Measurements from ENCODE around the gene MANEAL.

MANEAL gene, protein sequence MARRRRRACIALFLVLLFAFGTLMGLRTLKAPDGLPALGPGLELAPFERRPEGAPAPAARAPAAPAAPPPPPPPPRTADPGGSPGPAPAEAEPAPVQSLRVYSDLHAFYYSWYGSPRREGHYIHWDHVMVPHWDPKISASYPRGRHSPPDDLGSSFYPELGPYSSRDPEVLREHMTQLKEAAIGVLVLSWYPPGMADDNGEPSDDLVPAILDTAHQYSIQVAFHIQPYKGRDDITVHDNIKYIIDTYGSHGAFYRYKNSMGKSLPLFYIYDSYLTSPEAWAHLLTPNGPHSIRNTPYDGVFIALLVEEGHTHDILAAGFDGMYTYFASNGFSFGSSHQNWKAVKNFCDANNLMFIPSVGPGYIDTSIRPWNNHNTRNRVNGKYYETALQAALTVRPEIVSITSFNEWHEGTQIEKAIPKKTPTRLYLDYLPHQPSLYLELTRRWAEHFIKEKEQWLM

DNA sequence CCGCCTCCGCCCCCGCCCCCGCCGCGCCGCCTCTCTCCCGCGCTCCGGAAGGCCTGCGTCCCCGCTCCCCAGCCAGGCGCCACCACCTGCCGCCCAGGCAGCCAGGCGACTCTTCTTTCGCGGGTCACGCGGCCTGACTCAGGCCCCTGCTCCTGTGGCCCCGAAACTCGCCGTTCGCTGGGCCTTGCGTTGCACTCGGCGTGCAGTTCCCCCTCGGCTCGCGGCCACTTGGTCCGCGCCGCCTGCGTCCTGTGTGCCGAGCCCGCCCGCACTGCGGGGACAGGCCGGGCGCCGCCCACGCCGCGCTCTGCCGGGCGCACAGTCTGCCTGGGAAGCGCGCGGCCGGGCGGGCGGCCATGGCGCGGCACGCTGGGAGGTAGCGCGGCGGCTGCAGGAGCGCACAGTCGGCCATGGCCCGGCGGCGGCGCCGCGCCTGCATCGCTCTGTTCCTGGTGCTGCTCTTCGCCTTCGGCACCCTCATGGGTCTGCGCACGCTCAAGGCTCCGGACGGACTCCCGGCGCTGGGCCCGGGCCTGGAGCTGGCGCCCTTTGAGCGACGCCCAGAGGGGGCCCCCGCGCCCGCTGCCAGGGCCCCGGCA lies at the start of gene MANEAL:
MANEAL (plus strand) TSS at position 75 of the 599 bp plus-strand sequence; CDS start at position 411, 336 bp downstream.
- peak within 1 kb of the TSS; percentile 72 for H3K4me3 Mint-ChIP-seq
- H3K27ac Mint-ChIP-seq = no peak within 1 kb of the TSS
- peak; percentile 61 for DNase-seq
- peaks cover 47% of the 10 kb centered on the region for H3K27me3 Mint-ChIP-seq
- H3K36me3 Mint-ChIP-seq (ENCODE audit: low read depth) = peaks cover 5% of the 10 kb centered on the region
- H3K4me1 Mint-ChIP-seq (ENCODE audit: low read depth) = peaks cover 26% of the 10 kb centered on the region
- H3K9me3 Mint-ChIP-seq = no peaks in the 10 kb centered on the region

DNA sequence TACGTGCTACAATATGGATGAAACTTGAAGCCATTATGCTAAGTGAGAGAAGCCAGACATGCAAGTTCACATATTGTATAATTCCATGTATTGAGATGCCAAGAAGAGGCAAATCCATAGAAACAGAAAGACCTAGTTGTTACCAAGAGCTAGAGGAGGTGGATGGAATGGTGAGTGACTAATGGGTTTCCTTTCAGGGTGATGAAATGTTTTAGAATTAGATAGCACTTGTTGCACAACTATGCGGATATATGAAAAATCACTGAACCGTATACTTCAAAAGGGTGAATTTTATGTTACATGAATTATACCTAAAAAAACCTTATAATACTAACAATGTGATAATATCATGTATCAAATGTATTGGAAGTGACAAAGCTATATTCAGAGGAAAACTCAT lies 46.8 kb upstream of the MANEAL start:
- H3K27ac Mint-ChIP-seq = no peak overlapping the region
- H3K36me3 Mint-ChIP-seq (ENCODE audit: low read depth) = no peaks in the 10 kb centered on the region
- peaks cover 3% of the 10 kb centered on the region for H3K9me3 Mint-ChIP-seq
- H3K27me3 Mint-ChIP-seq = peaks cover 56% of the 10 kb centered on the region
- H3K4me1 Mint-ChIP-seq (ENCODE audit: low read depth) = peaks cover under 1% of the 10 kb centered on the region
- no peak for DNase-seq
- no peak overlapping the region for H3K4me3 Mint-ChIP-seq

DNA sequence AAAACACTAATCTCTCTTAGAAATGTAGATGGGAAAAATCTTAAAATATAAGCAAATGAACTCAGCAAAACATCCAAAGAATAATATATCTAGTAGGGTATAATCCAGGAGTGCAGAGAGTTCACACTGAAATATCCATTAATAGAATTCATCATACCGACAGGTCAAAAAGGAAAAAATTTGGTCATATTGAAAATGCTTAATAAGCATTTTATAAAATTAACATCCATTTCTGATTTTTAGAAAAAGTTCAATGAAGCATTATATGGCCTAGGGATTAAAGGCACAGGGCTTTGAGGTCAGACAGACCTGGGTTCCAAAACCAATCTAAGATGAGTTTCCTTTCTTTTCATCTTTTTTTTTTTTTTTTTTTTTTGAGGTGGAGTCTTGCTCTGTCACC lies 45.1 kb upstream of the MANEAL start:
- H3K27ac Mint-ChIP-seq = no peak overlapping the region
- H3K4me1 Mint-ChIP-seq (ENCODE audit: low read depth) = peaks cover 7% of the 10 kb centered on the region
- H3K4me3 Mint-ChIP-seq = no peak overlapping the region
- peaks cover 56% of the 10 kb centered on the region for H3K27me3 Mint-ChIP-seq
- H3K36me3 Mint-ChIP-seq (ENCODE audit: low read depth) = no peaks in the 10 kb centered on the region
- peaks cover 3% of the 10 kb centered on the region for H3K9me3 Mint-ChIP-seq
- no peak for DNase-seq

DNA sequence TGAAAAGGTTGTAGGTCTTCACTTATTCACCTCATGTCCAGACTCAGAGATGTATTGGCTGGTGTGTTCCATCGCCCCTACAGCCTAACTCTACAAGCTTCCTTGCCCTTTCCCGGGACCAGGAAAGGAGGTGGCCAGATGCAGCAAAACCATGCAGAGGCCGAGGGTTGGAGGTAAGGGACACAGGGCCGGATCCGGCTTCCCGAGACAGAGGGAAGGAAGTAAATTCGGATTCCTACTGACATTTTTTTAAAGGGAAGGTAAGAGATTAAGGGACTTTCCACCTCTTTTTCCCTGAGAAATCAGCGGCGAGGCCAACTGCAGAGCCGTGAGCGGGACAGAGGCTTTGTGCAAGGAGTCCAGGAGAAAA lies 41.4 kb upstream of the MANEAL start:
- H3K4me3 Mint-ChIP-seq = peak overlapping the region; percentile 62
- no peak for DNase-seq
- H3K36me3 Mint-ChIP-seq (ENCODE audit: low read depth) = no peaks in the 10 kb centered on the region
- H3K27me3 Mint-ChIP-seq = peaks cover 61% of the 10 kb centered on the region
- H3K4me1 Mint-ChIP-seq (ENCODE audit: low read depth) = peaks cover 26% of the 10 kb centered on the region
- H3K27ac Mint-ChIP-seq = no peak overlapping the region
- H3K9me3 Mint-ChIP-seq = no peaks in the 10 kb centered on the region

DNA sequence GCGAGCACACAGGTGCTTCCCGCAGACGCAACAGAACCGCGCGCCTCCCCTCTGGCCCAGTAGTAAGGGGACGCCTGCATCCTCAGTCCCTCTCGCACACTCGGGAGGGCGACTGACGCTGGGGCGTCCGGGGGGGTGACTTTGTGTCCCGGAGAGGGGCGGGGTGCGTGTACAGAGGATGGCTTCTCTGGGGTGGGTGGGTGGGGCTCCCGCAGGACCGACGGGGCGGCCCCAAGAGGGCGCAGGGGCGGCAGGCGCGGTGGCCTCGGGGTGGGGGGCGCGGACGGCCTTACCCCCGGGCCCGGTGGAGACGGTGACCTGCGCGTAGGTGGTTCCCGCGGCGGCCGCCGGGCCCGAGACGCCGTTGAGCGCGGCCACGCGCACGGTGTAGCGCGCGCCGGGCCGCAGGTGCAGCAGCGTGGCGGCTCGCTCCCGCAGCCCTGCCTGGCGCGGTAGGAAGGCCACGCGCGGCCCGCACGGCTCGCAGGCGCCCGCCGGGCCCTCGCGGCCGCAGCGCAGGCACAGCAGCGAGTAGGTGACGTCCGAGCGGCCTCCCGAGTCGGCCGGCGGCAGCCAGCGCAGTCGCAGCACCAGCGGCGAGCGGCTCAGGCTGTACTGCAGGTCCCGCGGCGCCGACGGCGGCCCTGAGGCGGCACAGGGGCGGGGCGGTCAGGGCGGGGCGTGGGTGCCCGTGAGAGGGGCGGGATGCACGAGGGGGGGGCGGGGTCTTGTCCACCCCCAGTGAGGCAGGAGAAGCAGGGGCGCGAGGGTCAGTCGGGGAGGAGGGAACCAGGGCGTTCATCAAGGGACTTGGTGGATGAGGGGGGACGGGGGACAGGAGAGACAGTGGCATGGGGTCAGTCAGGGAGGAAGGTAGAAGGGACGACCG lies 40.8 kb upstream of the MANEAL start:
- no peak overlapping the region for H3K27ac Mint-ChIP-seq
- no peaks in the 10 kb centered on the region for H3K9me3 Mint-ChIP-seq
- peaks cover 26% of the 10 kb centered on the region for H3K4me1 Mint-ChIP-seq (ENCODE audit: low read depth)
- peaks cover 59% of the 10 kb centered on the region for H3K27me3 Mint-ChIP-seq
- H3K4me3 Mint-ChIP-seq = peak overlapping the region; percentile 62
- no peaks in the 10 kb centered on the region for H3K36me3 Mint-ChIP-seq (ENCODE audit: low read depth)
- DNase-seq = peak; percentile 57

DNA sequence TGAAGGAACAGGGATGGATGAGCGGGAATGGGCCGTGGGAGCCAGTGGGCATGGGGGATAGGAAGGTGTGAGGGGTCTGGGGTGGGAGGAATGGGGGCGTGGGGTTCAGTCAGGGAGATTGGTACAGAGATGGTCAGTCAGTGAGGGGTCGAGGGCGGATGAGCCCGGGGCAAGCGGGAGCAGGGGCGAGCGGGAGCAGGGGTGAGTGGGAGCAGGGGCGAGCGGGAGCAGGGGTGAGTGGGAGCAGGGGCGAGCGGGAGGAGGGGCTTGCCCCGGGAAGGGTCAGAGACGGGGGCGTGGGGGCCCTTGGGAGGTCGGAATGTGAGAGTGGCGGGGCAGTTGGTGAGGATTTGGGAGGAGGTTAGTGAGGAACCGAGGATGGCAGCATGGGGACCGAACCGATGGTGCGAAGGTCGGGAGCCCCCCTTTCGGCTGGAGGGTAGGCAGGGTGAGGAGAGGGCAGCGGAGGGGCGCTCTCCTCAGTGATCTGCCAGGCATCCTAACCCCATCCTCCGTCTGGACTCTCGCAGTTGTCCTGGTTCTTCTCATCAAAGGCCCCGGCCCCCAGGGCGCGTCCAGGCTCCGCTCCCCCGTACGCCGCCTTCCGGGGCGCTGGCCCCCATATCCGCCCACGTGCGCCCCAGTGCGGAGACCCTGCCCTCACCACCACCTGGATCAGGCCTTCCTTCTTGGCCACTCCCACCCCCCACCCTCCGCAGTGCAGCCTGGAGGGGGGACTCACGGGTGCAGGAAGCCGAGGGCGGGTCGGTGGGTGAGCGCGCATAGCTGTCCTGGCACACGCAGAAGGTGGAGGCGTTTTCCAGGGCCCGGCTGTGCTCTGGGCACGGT lies 40.0 kb upstream of the MANEAL start:
- Mint-ChIP-seq H3K4me1 (ENCODE audit: low read depth) (peaks cover 26% of the 10 kb centered on the region), H3K4me3 (peak overlapping the region; percentile 46), H3K27ac (no peak overlapping the region), H3K9me3 (no peaks in the 10 kb centered on the region), H3K27me3 (peaks cover 55% of the 10 kb centered on the region), H3K36me3 (ENCODE audit: low read depth) (no peaks in the 10 kb centered on the region)
- no peak for DNase-seq

DNA sequence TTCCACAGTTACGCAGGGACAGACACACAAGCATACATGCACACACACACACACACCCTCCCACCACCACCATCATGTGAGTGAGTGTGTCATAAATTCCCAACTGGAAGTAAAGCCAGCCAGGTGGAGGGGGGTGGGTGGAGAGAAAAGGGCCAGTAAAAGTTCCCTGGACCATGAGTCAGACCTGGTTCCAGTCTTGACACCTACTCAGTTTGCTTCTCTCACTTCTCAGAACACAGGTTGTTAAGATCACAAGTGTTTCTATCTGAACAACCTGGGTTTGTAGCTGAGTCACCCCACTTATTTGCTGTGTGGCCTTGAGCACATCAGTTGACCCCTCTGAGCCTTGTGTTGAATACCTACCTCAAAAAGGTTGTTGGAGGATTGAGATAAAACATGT lies 38.4 kb upstream of the MANEAL start:
- Mint-ChIP-seq H3K27ac (peak overlapping the region; percentile 51), H3K4me3 (no peak overlapping the region)
- DNase-seq = no peak

DNA sequence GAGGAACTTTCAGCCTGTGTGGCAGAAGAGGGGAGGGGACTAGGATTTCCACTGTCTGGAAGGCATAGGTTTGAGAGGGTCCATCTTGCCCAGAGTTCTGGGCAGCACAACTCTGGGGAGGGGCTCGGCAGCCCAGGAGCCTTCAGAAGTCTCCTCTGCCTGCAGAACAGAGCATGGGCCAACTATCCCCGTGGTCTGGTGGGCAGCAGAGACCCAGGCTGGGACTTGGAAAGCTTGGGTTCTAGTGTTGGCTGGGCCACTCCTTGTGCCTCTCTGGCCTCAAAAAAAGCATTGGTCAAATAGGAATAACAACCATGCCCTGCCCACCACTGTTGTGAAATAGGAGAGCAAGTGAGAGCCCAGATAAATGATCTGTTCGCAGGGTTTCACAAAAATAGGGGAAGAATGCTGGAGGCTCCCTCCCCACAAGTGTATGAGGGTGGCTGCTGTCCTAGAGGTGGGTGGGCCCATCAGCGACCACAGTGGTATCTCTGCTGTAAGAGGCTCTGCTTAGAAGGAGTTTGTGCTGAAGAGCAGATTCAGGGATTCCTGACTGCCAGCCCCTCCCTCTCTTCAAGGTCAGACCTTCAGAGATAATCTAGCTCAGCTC lies 37.6 kb upstream of the MANEAL start:
- H3K9me3 Mint-ChIP-seq = no peaks in the 10 kb centered on the region
- no peak for DNase-seq
- H3K36me3 Mint-ChIP-seq (ENCODE audit: low read depth) = no peaks in the 10 kb centered on the region
- H3K4me3 Mint-ChIP-seq = no peak overlapping the region
- no peak overlapping the region for H3K27ac Mint-ChIP-seq
- H3K27me3 Mint-ChIP-seq = peaks cover 40% of the 10 kb centered on the region
- H3K4me1 Mint-ChIP-seq (ENCODE audit: low read depth) = peaks cover 26% of the 10 kb centered on the region

More for the DNA sequence above, 38.4 kb upstream of the MANEAL start:
- Mint-ChIP-seq H3K4me1 (ENCODE audit: low read depth) (peaks cover 26% of the 10 kb centered on the region), H3K9me3 (no peaks in the 10 kb centered on the region), H3K27me3 (peaks cover 46% of the 10 kb centered on the region), H3K36me3 (ENCODE audit: low read depth) (no peaks in the 10 kb centered on the region)

DNA sequence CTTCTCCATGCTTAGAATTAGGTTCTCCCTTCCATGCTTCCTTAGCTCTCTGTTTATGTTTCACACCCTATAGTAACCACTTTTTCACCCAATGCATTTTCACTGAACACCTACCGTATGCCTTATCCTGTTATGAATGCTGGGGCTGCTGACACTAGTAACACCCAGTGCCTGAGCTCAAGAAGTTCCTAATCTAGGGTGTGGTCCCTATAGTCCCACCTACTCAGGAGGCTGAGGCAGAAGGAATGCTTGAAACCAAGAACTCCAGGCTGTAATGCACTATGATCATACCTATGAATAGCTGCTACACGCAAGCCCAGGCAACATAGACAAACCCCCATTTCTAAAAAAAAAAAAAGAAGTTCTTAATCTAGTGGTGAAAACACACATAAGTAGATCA lies 34.2 kb upstream of the MANEAL start:
- DNase-seq = no peak
- no peaks in the 10 kb centered on the region for H3K9me3 Mint-ChIP-seq
- no peak overlapping the region for H3K27ac Mint-ChIP-seq
- peaks cover 16% of the 10 kb centered on the region for H3K4me1 Mint-ChIP-seq (ENCODE audit: low read depth)
- H3K36me3 Mint-ChIP-seq (ENCODE audit: low read depth) = no peaks in the 10 kb centered on the region
- no peak overlapping the region for H3K4me3 Mint-ChIP-seq
- peaks cover 44% of the 10 kb centered on the region for H3K27me3 Mint-ChIP-seq

DNA sequence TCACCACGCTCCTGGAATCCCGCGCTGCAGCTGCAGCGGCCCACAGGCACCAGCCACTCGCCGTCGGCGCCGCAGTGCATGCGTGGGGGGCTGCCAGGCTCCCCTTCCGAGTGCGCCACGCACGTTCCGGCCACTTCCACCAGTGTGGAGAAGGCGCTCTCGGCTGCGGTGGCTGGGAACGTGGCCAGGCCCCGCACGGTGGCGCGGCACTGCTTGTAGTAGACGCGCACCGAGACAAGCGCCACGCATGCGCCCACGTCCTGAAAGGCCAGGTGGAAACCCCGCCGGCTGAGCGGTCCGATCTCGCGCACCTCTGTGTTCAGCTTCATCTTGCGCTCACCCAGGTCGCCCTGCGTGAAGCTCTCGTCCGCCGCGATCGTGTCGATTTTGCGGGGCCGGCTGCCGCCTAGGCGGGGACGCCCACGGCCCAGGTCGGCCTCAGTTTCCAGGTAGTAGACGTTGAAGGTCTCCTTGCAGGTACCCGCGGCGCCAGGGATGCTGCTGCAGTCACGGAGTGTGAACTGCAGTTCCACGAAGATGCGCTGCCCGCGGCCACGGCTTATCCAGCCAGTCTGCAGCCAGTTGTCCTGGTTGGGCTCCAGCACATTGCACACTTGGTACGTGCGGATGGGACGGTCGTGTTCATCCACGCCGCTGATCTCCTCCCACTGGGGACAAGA lies 32.1 kb upstream of the MANEAL start:
- Mint-ChIP-seq H3K36me3 (ENCODE audit: low read depth) (no peaks in the 10 kb centered on the region), H3K9me3 (no peaks in the 10 kb centered on the region), H3K4me3 (no peak overlapping the region), H3K27me3 (peaks cover 54% of the 10 kb centered on the region), H3K27ac (no peak overlapping the region), H3K4me1 (ENCODE audit: low read depth) (peaks cover 15% of the 10 kb centered on the region)
- no peak for DNase-seq

DNA sequence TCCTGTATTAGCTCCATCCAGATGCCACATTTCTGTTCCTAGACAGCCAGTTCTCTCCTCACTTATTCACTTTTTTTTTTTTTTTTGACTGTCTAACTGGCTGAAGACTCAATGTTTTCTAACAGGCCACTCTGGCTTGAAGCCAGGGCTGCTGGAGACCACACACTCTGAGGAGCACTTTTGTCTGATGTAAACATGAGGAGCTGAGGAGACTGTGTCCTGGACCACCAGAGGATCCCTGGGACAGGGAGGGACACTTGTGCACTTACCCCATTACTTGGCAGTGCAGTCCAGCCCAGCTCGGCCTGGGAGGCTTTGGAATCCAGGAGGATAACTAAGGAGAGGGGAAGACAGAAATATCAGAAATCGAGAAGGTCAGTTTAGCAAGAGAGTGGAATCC lies 31.1 kb upstream of the MANEAL start:
- peaks cover 17% of the 10 kb centered on the region for H3K4me1 Mint-ChIP-seq (ENCODE audit: low read depth)
- DNase-seq = no peak
- no peaks in the 10 kb centered on the region for H3K36me3 Mint-ChIP-seq (ENCODE audit: low read depth)
- H3K4me3 Mint-ChIP-seq = no peak overlapping the region
- peaks cover 64% of the 10 kb centered on the region for H3K27me3 Mint-ChIP-seq
- no peak overlapping the region for H3K27ac Mint-ChIP-seq
- H3K9me3 Mint-ChIP-seq = no peaks in the 10 kb centered on the region

DNA sequence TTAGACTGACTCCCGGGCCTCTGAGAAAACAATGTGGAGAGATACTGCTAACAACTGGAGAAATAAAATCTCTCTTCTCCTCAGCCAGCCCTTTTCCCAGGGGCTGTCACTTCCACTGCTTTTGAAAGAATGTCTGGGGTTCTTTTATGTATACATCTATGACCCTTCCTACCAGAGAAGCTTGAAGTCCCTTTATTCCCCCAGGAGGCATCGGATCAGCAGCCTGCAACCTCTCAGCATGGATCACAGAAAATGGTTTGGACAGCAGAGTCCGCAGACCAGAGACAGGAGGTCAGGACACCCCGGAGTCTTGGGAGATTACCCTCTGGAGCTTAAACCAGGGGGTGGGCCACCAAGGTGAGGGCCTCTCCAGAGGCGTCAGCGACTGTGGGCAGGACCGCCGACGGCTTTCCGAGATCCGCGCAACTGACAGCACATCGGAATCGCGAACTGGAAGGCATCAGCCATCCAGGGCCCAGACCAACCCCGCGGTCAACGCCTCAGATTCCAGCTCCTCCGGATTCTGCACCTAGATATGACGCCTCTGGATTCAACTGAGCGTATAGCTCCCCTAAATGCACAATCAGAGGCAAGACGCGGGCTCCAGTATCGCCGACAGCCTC lies 29.7 kb upstream of the MANEAL start:
- Mint-ChIP-seq H3K9me3 (no peaks in the 10 kb centered on the region), H3K4me3 (no peak overlapping the region), H3K36me3 (ENCODE audit: low read depth) (no peaks in the 10 kb centered on the region), H3K27me3 (peaks cover 78% of the 10 kb centered on the region), H3K4me1 (ENCODE audit: low read depth) (peaks cover 17% of the 10 kb centered on the region), H3K27ac (no peak overlapping the region)
- no peak for DNase-seq

DNA sequence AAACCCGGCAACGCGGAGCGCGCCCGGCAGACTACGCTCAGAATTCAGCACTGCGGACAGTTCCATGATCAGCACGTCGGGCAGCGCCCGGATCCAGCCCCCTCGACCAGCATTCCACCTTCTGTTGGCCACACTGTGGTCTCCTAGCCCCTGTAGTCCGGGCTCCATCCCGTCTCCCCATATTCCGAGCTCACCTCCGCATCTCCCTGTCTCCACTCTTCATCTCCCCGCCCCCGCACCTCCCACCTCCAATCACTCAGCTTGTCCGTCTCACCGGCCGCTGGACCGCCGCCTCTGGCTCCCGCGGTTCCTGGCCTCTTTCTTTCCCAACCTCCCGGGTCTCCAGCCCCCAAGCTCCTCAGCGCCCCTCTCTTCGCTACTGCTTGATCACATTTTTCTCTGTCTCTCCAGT lies 29.2 kb upstream of the MANEAL start:
- peak; percentile 59 for DNase-seq
- Mint-ChIP-seq H3K27me3 (peaks cover 83% of the 10 kb centered on the region), H3K4me3 (no peak overlapping the region), H3K9me3 (no peaks in the 10 kb centered on the region), H3K4me1 (ENCODE audit: low read depth) (peaks cover 17% of the 10 kb centered on the region), H3K36me3 (ENCODE audit: low read depth) (no peaks in the 10 kb centered on the region), H3K27ac (no peak overlapping the region)

Measured in activated T-cell treated with anti-CD3 and anti-CD28 coated beads, Interleukin-2, amount 50 U/mL, for 24 hours (primary cell).